ENCODE results near the gene ITIH2. TPM values are rescaled to one million over a fixed set of nuclear protein-coding genes. Genes with fewer than 3 reads are reported as not detected.

ITIH2 gene
- total and polyA plus RNA-seq, 2 of the 8 experiments (the other 6 are each of a cell fraction or from before 2014, with no cell fraction given) = not detected

- no peak for DNase-seq (ENCODE audit: low read depth in 1 of 2, low spot score in 2 of 2)
- Histone ChIP-seq H2BK15ac (ENCODE audit: low read length) (no peak overlapping the region), H3K27ac (ENCODE audit: low read depth, low read length) (no peak overlapping the region), H4K8ac (ENCODE audit: extremely low read depth, insufficient read depth, low read length) (no peak overlapping the region), H3K4ac (replicated peaks; ENCODE audit: insufficient read length, low read depth, low read length) (no peak overlapping the region), H3K23ac (ENCODE audit: insufficient read length) (no peak overlapping the region), H2BK120ac (replicated peaks; ENCODE audit: low read depth, low read length) (no peak overlapping the region), H2BK5ac (ENCODE audit: low read depth, low read length) (no peak overlapping the region), H2AFZ (ENCODE audit: low read length) (no peak overlapping the region), H3K56ac (replicated peaks; ENCODE audit: insufficient read length, low read depth, low read length) (no peak overlapping the region), H3K18ac (ENCODE audit: extremely low read depth, low read length) (no peak overlapping the region), H4K91ac (replicated peaks; ENCODE audit: insufficient read length, low read length) (no peak overlapping the region), H3K14ac (ENCODE audit: insufficient read length) (no peak overlapping the region), H2BK12ac (ENCODE audit: low read depth, low read length) (no peak overlapping the region), H4K5ac (ENCODE audit: insufficient read length, low read depth, low read length) (no peak overlapping the region), H3K4me1 (replicated peaks in 1 of 4; ENCODE audit: control insufficient read depth in 3 of 4, insufficient read depth in 4 of 4, low read length in 3 of 4) (no peaks in the 10 kb centered on the region), H3K23me2 (ENCODE audit: low read depth, low read length) (no peaks in the 10 kb centered on the region; the same call in 1 of the 2 replicates), H3K36me3 (ENCODE audit: control insufficient read depth in 2 of 4, insufficient read depth in 4 of 4, low read length in 3 of 4) (no peaks in the 10 kb centered on the region), H4K20me1 (replicated peaks in 1 of 2; ENCODE audit: control insufficient read depth in 1 of 2, insufficient read depth in 2 of 2, low read length in 2 of 2) (no peaks in the 10 kb centered on the region), H2BK20ac (ENCODE audit: low read length) (no peak overlapping the region), H3K79me2 (ENCODE audit: control insufficient read depth in 1 of 2, insufficient read depth in 2 of 2, low read length in 2 of 2) (no peaks in the 10 kb centered on the region), H3K4me3 (ENCODE audit: extremely low read depth in 1 of 4, insufficient read depth in 2 of 4, low read depth in 3 of 4, low read length in 4 of 4) (no peak overlapping the region), H3K27me3 (replicated peaks in 1 of 4; ENCODE audit: control insufficient read depth in 3 of 4, extremely low read depth in 1 of 4, insufficient read depth in 3 of 4, low read length in 3 of 4) (no peaks in the 10 kb centered on the region), H3K9me3 (ENCODE audit: insufficient read depth in 2 of 2, low read depth in 1 of 2, low read length in 1 of 2) (no peaks in the 10 kb centered on the region), H3K9ac (replicated peaks in 1 of 4; ENCODE audit: extremely low read depth in 1 of 4, low read depth in 3 of 4, low read length in 3 of 4) (no peak overlapping the region), H3K4me2 (ENCODE audit: insufficient read depth in 1 of 2, low read depth in 2 of 2, low read length in 2 of 2) (no peak overlapping the region), H3K79me1 (ENCODE audit: low read depth, low read length) (no peaks in the 10 kb centered on the region), H2AK5ac (ENCODE audit: low read depth, low read length) (no peak overlapping the region)
- WGBS, 2 experiments (ENCODE audit: extremely low coverage in 1 of 2, insufficient coverage in 1 of 2, insufficient read length in 1 of 2, insufficient replicate concordance in 2 of 2, low coverage in 1 of 2, low lambda C conversion rate in 2 of 2, missing lambda C conversion rate in 1 of 2) = 88% methylated on average over 7 of the region's 7 CpGs; no CpG with 5 or more reads in 1 of the 2 experiments
- ChIA-PET POLR2A (ENCODE audit: partially characterized antibody) (interaction anchor here (0.6 kb wide), 1 partner anchor 669 kb away, joined by 7 read pairs; no protein-coding TSS in a partner anchor), CTCF (ENCODE audit: partially characterized antibody) (interaction anchor here (1.6 kb wide), 1 partner anchor 29 kb away, joined by 7 read pairs; no protein-coding TSS in a partner anchor)
- no peak for FAIRE-seq
- TF ChIP-seq JUN (IDR thresholded peaks at IDR 0.05; ENCODE audit: low read depth, low read length) (no peak), CTBP2 (IDR thresholded peaks at IDR 0.05; ENCODE audit: borderline replicate concordance, insufficient read depth, insufficient read length, low read length) (no peak), SAP30 (IDR thresholded peaks at IDR 0.05; ENCODE audit: insufficient read depth, insufficient replicate concordance, low read length) (no peak), MAX (IDR thresholded peaks at IDR 0.05) (no peak), SRF (IDR thresholded peaks at IDR 0.05; ENCODE audit: low read depth, low read length) (no peak), SIRT6 (IDR thresholded peaks at IDR 0.05; ENCODE audit: low read length) (no peak), RNF2 (IDR thresholded peaks at IDR 0.05; ENCODE audit: borderline replicate concordance, low read depth, low read length, missing control alignments, poor library complexity, severe bottlenecking) (no peak), CBX5 (IDR thresholded peaks at IDR 0.05; ENCODE audit: low read depth, low read length) (no peak), HDAC2 (IDR thresholded peaks at IDR 0.05; ENCODE audit: borderline replicate concordance in 1 of 2, low read depth in 2 of 2, low read length in 2 of 2) (no peak), BCL11A (IDR thresholded peaks at IDR 0.05; ENCODE audit: low read depth in 2 of 2, low read length in 2 of 2) (no peak), GTF2F1 (IDR thresholded peaks at IDR 0.05; ENCODE audit: borderline replicate concordance, low read depth, low read length) (no peak), BRCA1 (IDR thresholded peaks at IDR 0.05; ENCODE audit: low read depth, low read length) (no peak)
Observed at GRCh38 chr10:7715515-7715914, 12.4 kb downstream of the ITIH2 start.

Measured in H1 (cell line).